ENCODE measurements around the gene FKRP.

The FKRP gene

GRCh38 chr19:46742926-46743480 lies 2.9 kb upstream of the FKRP start:
- Histone ChIP-seq H3K9me3 (ENCODE audit: severe bottlenecking) (no peaks in the 10 kb centered on the region), H3K4me1 (ENCODE audit: insufficient read depth, poor library complexity, severe bottlenecking) (no peaks in the 10 kb centered on the region), H3K4me3 (ENCODE audit: severe bottlenecking) (no peak overlapping the region), H3K27me3 (ENCODE audit: insufficient read depth, poor library complexity, severe bottlenecking) (no peaks in the 10 kb centered on the region), H3K36me3 (ENCODE audit: low read depth) (peaks cover 50% of the 10 kb centered on the region), H3K27ac (ENCODE audit: poor library complexity, severe bottlenecking) (no peak overlapping the region)
- DNase-seq (ENCODE audit: low spot score) (no peak), ATAC-seq (ENCODE audit: low read depth) (no peak)
- no peak for TF ChIP-seq CTCF (IDR thresholded peaks at IDR 0.05; ENCODE audit: poor library complexity, severe bottlenecking)

GRCh38 chr19:46744005-46744691 lies 1.7 kb upstream of the FKRP start:
- H3K4me1 ChIP-seq (ENCODE audit: insufficient read depth, poor library complexity, severe bottlenecking), result no peaks in the 10 kb centered on the region
- H3K36me3 ChIP-seq (ENCODE audit: low read depth), result peaks cover 47% of the 10 kb centered on the region
- H3K9me3 ChIP-seq (ENCODE audit: severe bottlenecking), result no peaks in the 10 kb centered on the region
- no peak overlapping the region for H3K27ac ChIP-seq (ENCODE audit: poor library complexity, severe bottlenecking)
- DNase-seq (ENCODE audit: low spot score), result no peak
- H3K27me3 ChIP-seq (ENCODE audit: insufficient read depth, poor library complexity, severe bottlenecking), result no peaks in the 10 kb centered on the region
- ATAC-seq (ENCODE audit: low read depth), result no peak
- H3K4me3 ChIP-seq (ENCODE audit: severe bottlenecking), result no peak overlapping the region
- no peak for TF ChIP-seq CTCF (IDR thresholded peaks at IDR 0.05; ENCODE audit: poor library complexity, severe bottlenecking)

GRCh38 chr19:46745030-46745429 lies 827 bp upstream of the FKRP start:
- no peak for DNase-seq (ENCODE audit: low spot score)
- Histone ChIP-seq H3K36me3 (ENCODE audit: low read depth) (peaks cover 41% of the 10 kb centered on the region), H3K4me3 (ENCODE audit: severe bottlenecking) (peak overlapping the region; percentile 100), H3K27ac (ENCODE audit: poor library complexity, severe bottlenecking) (peak overlapping the region; percentile 83), H3K9me3 (ENCODE audit: severe bottlenecking) (no peaks in the 10 kb centered on the region), H3K27me3 (ENCODE audit: insufficient read depth, poor library complexity, severe bottlenecking) (no peaks in the 10 kb centered on the region), H3K4me1 (ENCODE audit: insufficient read depth, poor library complexity, severe bottlenecking) (no peaks in the 10 kb centered on the region)
- ATAC-seq (ENCODE audit: low read depth), result 0 out of 3 replicates have a peak, but pooled peaks have one; percentile 15
- no peak for TF ChIP-seq CTCF (IDR thresholded peaks at IDR 0.05; ENCODE audit: poor library complexity, severe bottlenecking)

- peak; percentile 26 for ATAC-seq (ENCODE audit: low read depth)
- peaks cover 29% of the 10 kb centered on the region for H3K36me3 ChIP-seq (ENCODE audit: low read depth)
- H3K4me1 ChIP-seq (ENCODE audit: insufficient read depth, poor library complexity, severe bottlenecking), result no peaks in the 10 kb centered on the region
- no peaks in the 10 kb centered on the region for H3K27me3 ChIP-seq (ENCODE audit: insufficient read depth, poor library complexity, severe bottlenecking)
- DNase-seq (ENCODE audit: low spot score), result no peak
- peak within 1 kb of the TSS; percentile 83 for H3K27ac ChIP-seq (ENCODE audit: poor library complexity, severe bottlenecking)
- no peak for TF ChIP-seq CTCF (IDR thresholded peaks at IDR 0.05; ENCODE audit: poor library complexity, severe bottlenecking)
- H3K9me3 ChIP-seq (ENCODE audit: severe bottlenecking), result no peaks in the 10 kb centered on the region
- peak within 1 kb of the TSS; percentile 100 for H3K4me3 ChIP-seq (ENCODE audit: severe bottlenecking)
Measured at GRCh38 chr19:46746281-46747057, 612 bp downstream of the FKRP start, which contains the start of gene STRN4. Gene STRN4, minus strand, starts transcription at chr19:46746450. Its CDS starts 20 bp downstream, at chr19:46746430.
